ENCODE measurements around the gene CUL4A.

The CUL4A gene

GRCh38 chr13:113202912-113203311 is 6.5 kb upstream of the CUL4A start:
- no peak for DNase-seq (ENCODE audit: insufficient read length, low spot score)
- FAIRE-seq: no peak
- TF ChIP-seq CTCF (IDR thresholded peaks at IDR 0.05; ENCODE audit: insufficient read depth, missing control alignments): no peak

- DNase-seq (ENCODE audit: insufficient read length, low spot score) (no peak), FAIRE-seq (no peak)
- no peak for TF ChIP-seq CTCF (IDR thresholded peaks at IDR 0.05; ENCODE audit: insufficient read depth, missing control alignments)
Observed at GRCh38 chr13:113203507-113204377, 5.7 kb upstream of the CUL4A start.

- FAIRE-seq (no peak), DNase-seq (ENCODE audit: insufficient read length, low spot score) (no peak)
- no peak for TF ChIP-seq CTCF (IDR thresholded peaks at IDR 0.05; ENCODE audit: insufficient read depth, missing control alignments)
Observed at GRCh38 chr13:113204378-113204734, 5.1 kb upstream of the CUL4A start.

- TF ChIP-seq CTCF (IDR thresholded peaks at IDR 0.05; ENCODE audit: insufficient read depth, missing control alignments): no peak
- no peak for DNase-seq (ENCODE audit: insufficient read length, low spot score)
- FAIRE-seq: no peak
Observed at GRCh38 chr13:113205428-113205931, 3.9 kb upstream of the CUL4A start.

GRCh38 chr13:113207460-113207859 is 2.0 kb upstream of the CUL4A start:
- FAIRE-seq (no peak), DNase-seq (ENCODE audit: insufficient read length, low spot score) (no peak)
- TF ChIP-seq CTCF (IDR thresholded peaks at IDR 0.05; ENCODE audit: insufficient read depth, missing control alignments): no peak

- DNase-seq (ENCODE audit: insufficient read length, low spot score): no peak
- TF ChIP-seq CTCF (IDR thresholded peaks at IDR 0.05; ENCODE audit: insufficient read depth, missing control alignments): no peak
- peak; percentile 29 for FAIRE-seq
Observed at GRCh38 chr13:113207890-113208420, 1.5 kb upstream of the CUL4A start.

Data from D721Med (cell line).